ENCODE measurements around the gene PRSS53.

The PRSS53 gene

DNA sequence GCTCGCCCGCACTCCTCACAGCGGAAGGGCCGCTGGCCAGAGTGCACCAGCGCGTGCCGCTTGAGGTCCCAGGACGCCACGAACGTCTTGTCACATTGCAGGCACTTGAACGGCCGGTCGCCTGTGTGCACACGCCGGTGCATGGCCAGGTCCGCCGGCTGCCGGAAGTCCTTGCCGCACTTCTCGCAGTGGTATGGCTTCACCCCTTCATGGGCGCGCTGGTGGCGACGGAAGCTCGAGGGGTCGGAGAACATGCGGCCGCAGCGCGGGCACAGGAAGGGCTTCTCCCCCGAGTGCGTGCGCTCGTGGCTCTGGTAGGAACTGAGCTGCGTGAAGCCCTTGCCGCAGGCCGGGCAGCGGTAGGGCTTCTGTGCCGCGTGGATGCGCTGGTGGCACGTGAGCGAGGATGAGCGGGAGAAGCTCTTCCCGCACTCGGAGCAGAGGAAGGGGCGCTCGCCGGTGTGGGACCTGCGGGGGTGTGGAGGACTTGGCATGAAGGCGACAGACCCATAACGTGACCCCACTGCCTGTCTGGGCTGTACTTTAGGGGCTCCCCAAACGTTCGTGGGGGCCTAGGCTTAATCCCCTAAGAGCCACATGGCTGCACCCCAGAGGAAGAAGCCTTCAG, 26.8 kb downstream of the PRSS53 start:
- no peak for DNase-seq (ENCODE audit: low read depth)
- H3K4me3 ChIP-seq (ENCODE audit: low read depth, low read length) = no peak overlapping the region

DNA sequence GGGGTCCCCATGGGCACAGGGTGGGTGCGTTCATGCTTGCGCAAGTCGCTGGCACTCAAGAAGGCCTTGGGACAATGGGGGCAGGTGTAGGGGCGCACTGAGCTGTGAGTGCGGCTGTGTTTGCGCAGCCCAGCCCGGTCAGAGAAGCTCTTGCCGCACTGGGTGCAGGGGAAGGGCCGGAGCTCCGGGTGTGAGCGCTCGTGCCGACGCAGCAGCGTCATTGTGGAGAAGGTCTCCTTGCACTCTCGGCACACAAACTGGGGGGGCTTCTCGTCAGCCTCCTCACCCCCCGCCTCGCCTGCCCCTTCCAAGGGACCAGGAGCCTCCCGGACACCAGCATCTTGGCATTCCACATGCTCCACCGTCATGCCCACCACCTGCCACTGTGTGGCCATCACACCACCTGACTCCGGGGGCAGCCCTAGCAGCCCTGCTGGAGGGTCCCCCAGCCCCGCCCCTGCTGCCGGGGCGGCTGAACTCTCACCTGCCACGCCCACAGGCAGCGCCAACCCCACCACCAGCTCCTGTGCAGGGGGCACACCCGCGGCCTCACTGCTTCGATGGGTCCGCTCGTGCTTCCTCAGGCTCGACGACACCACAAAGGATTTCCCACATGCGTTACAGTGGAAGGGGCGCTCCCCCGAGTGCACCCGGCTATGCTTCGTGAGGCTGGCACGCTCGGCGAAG, 27.5 kb downstream of the PRSS53 start:
- no peak for DNase-seq (ENCODE audit: low read depth)
- H3K4me3 ChIP-seq (ENCODE audit: low read depth, low read length) = no peak overlapping the region

DNA sequence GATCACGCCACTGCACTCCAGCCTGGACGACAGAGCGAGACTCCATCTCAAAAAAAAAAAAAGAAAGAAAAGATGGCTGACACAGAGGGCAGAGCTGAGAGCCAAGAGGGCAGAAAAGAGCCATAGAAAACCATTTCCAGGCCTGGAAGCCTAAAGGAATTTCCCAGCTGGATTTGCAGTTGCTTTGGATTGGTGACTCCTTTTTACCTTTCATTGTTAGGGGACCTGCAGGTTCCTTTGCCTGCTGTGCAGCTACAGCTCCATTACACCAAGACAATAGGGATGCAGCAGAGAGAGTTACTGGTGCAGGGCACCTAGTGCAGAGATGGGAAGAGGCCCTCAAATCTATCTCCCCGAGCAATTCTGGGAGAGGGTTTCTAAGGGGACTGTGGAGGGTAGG, 33.1 kb downstream of the PRSS53 start:
- H3K4me3 ChIP-seq (ENCODE audit: low read depth, low read length) = no peak overlapping the region
- DNase-seq (ENCODE audit: low read depth) = no peak

DNA sequence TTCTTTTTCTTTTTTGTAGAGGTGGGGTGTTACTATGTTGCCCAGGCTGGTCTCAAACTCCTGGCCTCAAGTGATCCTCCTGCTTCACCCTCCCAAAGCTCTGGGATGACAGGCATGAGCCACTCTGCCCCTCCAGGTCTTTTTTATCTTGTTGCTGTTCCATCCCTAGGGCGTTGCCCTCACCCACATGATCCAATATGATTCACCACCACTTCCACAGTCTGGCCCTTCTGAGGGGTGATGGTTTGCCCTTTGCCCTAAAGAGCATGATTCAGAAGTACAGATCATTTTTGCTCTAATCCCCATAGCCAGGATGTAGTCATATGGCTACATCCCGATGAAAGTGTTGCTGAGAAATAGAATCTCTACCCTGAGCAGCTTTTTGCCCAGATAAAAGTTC, 36.6 kb downstream of the PRSS53 start:
- no peak overlapping the region for H3K4me3 ChIP-seq (ENCODE audit: low read depth, low read length)
- DNase-seq (ENCODE audit: low read depth) = peak; percentile 88

DNA sequence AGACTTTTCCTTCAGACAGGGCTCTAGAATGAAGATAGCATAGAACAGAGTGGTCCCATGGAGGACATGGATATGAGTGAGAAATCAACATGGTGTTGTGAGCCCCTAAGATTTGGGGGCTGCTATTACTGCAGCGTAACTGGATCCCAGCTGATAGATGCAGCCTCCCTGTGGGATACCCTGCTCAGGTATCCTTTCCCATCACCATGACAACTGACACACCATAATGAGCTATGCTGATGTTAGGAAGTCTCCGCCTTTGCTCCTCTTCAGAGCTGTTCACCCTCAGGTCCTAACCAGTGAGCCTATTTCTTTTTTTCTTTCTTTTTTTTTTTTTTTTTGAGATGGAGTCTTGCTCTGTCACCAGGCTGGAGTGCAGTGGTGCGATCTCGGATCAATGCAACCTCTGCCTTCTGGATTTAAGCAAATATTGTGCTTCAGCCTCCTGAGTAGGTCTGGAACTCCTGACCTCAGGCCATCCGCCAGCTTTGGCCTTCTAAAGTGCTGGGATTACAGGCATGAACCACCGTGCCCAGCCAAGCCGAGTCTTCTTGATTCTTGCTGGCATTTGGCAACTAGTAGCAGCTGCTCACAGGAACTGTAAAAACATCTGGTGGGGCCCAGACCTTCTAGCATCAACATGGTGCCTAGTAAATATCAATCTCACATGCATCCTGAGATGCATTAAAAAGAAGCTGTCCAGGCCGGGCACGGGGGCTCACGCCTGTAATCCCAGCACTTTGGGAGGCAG, 38.3 kb downstream of the PRSS53 start:
- DNase-seq (ENCODE audit: low read depth) = no peak
- H3K4me3 ChIP-seq (ENCODE audit: low read depth, low read length) = no peak overlapping the region

DNA sequence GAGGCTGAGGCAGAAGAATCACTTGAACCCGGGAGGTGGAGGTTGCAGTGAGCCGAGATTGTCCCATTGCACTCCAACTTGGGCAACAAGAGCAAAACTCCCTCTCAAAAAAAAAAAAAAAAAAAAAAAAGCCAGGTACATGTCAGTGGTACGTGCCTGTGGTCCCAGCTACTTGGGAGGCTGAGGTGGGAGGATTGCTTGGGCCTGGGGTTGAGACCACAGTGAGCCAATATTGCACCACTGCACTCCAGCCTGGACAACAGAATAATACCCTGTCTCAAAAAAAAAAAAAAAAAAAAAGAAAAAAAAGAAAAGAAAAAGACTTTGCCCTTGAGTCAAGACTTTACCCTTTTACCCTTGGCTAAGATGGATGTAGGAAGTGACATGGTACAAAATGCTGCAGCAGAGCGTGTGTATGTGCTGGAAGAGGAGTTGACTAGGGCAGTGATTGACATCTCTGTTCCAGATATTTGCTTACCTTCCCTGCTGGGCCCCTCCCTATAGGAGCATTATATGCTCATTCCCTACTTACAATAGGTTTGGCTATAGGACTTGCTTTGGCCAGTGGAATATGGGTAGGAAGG, 44.8 kb downstream of the PRSS53 start:
- no peak for DNase-seq (ENCODE audit: low read depth)
- no peak overlapping the region for H3K4me3 ChIP-seq (ENCODE audit: low read depth, low read length)

DNA sequence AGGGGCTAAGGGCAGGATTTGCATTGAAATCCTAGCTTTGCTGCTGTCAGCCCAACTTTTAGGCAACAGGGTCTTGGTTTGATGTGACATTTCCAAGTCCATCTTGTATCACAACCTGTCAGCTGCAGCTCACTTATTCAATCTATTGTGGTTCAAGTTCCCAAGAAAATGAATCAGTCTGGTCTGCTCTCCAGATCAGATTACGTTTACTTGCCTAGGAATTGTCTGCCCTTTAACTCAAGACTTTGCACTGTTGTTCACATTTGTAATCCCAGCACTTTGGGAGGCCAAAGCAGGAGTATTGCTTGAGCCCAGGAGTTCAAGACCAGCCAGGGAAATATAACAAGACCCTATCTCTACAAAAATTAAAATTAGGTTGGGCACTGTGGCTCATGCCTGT, 45.4 kb downstream of the PRSS53 start:
- H3K4me3 ChIP-seq (ENCODE audit: low read depth, low read length) = no peak overlapping the region
- DNase-seq (ENCODE audit: low read depth) = no peak

DNA sequence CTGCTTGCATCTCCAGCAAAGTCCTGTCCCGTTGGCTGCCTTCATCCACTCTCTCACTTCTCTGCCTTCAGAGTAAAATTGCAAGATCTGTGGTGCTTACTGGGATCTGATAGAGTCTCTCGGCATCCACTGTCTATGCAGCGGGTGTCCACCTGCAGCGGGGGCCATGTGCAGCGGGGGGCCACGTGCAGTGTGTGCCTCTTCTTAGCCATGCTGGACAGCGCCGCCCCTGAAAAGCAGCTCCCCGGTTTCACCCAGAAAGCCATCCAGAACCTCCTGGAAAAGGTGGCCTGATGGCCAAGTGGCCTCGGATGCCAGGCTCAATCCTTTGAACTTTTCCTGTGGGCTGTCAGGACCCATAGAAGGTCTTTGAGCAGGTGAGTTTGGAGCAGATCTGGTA, 45.9 kb downstream of the PRSS53 start:
- no peak overlapping the region for H3K4me3 ChIP-seq (ENCODE audit: low read depth, low read length)
- DNase-seq (ENCODE audit: low read depth) = no peak

DNA sequence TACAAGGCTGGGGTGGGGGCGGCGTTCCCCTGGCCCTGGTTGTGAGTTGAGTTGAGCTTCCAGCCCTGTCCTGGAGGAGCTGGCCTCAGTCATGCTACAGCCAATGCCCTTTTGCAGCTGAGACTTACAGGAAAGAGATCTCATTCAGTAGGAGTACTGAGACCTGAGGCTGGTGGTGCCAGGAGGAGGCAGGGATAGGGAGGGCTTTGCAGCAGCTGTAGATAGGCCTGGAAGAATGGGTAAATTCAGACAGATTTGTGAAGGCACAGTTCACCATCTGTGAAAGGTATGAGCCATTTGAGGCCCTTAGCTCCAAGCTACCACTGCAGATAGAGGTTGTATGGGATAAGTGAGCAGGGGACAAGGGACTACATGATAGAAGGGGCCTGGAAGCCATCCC, 49.8 kb downstream of the PRSS53 start:
- DNase-seq (ENCODE audit: low read depth) = no peak
- no peak overlapping the region for H3K4me3 ChIP-seq (ENCODE audit: low read depth, low read length)

DNA sequence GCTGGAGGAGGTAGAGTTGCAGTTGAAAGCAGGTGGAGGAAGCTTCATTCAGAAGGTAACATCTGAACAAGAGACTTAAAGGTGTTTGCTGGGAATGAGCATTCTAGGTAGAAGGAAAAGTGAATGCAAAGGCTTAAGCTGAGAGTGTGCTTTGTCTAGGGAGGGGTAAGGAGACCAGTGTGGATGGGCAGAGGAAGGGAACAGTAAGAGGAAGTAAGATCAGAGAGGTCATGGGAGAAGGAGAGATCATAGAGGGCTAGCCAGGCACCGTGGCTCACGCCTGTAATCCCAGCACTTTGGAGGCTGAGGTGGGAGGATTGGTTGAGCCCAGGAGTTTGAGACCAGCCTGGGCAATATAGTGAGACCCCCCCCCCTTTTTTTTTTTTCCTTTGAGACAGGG, 52.1 kb downstream of the PRSS53 start:
- no peak for DNase-seq (ENCODE audit: low read depth)
- no peak overlapping the region for H3K4me3 ChIP-seq (ENCODE audit: low read depth, low read length)

DNA sequence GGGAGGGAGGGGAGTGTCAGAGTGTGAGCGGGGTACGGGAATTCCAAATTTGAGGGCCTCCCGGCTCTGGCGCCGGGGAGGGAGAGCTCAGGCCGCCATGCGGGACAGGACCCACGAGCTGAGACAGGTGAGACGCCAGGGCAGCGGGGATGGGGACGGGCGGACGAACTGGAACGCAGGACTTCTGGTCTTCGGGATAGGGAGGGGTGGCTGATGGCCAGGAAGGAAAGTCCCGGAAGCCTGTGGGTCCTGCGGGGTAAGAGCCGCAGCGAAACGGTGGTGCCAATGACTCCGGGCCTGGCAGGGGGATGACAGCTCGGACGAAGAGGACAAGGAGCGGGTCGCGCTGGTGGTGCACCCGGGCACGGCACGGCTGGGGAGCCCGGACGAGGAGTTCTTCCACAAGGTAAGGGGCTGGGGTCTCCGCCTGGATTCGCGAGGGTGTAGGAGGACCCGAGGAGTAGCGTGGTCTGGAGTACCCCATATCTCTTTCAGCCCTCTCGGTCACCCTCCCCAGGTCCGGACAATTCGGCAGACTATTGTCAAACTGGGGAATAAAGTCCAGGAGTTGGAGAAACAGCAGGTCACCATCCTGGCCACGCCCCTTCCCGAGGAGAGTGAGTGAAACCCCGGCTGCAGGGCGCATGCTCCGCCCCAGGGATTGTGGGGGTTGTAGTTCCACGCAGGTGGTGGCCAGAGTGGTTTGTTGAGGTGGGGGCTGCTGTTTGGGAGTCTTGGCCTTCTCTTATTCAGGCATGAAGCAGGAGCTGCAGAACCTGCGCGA, 54.8 kb downstream of the PRSS53 start:
- peak overlapping the region; percentile 98 for H3K4me3 ChIP-seq (ENCODE audit: low read depth, low read length)
- DNase-seq (ENCODE audit: low read depth) = peak; percentile 34
